SU-DHL-6 (cell line): ENCODE measurements around the gene RAB6A.

Experiments used
- EZH2phosphoT487 ChIP-seq: fragments of 200-600 bp; sonication (generic), shearing (Covaris generic); conservative IDR thresholded peaks from 2 replicates; pipeline ENCODE4 v1.6.1; 2018; ENCODE audit warnings: mild to moderate bottlenecking, antibody characterized with exemption, low read length, moderate library complexity, mixed read lengths
- TF ChIP-seq, protein P1 (sequence below): fragments of 200-600 bp; sonication (generic); IDR thresholded peaks from one replicate; pipeline ENCODE4 v1.5.1; 2017; ENCODE audit warnings: antibody characterized with exemption, mild to moderate bottlenecking, low read length, moderate library complexity; ENCODE audit not compliant: insufficient read depth, poor library complexity, severe bottlenecking

DNA sequence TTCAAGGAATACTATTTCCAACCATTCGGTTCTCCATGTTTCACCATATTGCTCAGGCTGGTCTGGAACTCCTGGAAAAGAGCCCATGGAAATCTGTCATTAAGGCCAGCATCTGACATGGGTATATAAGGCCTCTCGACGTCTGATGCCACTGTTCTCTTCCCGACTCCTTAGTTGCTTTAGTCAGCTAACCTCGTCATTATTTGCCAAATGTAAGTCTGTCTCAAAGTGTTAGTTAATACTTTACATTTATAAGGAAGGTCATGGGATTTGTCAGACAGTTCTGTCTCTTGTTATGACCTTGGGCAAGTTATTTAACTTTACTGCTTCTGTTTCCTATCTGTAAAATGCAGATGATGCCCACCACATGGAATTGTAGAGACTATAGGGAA lies 28.4 kb upstream of the RAB6A start:
- TF ChIP-seq, protein P1, sequence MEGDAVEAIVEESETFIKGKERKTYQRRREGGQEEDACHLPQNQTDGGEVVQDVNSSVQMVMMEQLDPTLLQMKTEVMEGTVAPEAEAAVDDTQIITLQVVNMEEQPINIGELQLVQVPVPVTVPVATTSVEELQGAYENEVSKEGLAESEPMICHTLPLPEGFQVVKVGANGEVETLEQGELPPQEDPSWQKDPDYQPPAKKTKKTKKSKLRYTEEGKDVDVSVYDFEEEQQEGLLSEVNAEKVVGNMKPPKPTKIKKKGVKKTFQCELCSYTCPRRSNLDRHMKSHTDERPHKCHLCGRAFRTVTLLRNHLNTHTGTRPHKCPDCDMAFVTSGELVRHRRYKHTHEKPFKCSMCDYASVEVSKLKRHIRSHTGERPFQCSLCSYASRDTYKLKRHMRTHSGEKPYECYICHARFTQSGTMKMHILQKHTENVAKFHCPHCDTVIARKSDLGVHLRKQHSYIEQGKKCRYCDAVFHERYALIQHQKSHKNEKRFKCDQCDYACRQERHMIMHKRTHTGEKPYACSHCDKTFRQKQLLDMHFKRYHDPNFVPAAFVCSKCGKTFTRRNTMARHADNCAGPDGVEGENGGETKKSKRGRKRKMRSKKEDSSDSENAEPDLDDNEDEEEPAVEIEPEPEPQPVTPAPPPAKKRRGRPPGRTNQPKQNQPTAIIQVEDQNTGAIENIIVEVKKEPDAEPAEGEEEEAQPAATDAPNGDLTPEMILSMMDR: no peak
- no peak for TF ChIP-seq EZH2phosphoT487
